UCSD-AML1 (cell line): ENCODE measurements around the gene SERINC5.

Experiments
- DNase-seq: peaks from one replicate; lab custom pipeline; 2025; ENCODE audit not compliant: unreplicated experiment; lab: John Stamatoyannopoulos, UW

SERINC5 gene

DNA sequence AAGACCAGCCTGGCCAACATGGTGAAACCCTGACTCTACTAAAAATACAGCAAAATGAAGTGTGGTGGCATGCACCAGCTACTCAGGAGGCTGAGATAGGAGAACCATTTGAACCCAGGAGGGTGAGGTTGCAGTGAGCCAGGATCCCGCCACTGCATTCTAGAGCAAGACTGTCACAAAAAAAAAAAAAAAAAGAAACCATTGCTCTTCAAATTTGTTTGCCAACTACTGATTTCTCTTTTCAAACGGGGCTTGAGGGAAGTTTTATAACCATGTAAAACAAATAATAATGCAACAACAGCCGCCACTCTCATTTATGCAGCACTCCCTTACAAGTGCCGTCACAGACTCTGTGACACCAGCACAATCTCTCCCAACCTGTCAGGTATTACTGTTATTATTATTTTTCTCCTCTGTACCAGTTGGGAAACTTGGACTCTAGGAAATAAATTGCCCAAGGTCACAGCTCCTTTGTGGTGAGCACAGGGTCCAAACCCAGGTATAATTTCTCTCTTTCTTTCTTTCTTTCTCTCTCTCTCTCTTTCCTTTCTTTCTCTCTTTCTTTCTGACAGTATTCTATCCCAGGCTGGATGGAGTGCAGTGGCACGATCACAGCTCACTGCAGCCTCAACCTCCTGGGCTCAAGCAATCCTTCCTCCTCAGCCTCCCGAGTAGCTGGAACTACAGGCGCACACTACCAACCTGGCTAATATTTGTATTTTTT lies 25.4 kb downstream of the SERINC5 start:
- no peak for DNase-seq

GRCh38 chr5:80229902-80230255 lies 26.0 kb downstream of the SERINC5 start:
- no peak for DNase-seq

- DNase-seq: no peak
These were observed 27.8 kb downstream of the SERINC5 start for GRCh38 chr5:80227979-80228596.

GRCh38 chr5:80225934-80226326 lies 29.9 kb downstream of the SERINC5 start:
- no peak for DNase-seq

DNA sequence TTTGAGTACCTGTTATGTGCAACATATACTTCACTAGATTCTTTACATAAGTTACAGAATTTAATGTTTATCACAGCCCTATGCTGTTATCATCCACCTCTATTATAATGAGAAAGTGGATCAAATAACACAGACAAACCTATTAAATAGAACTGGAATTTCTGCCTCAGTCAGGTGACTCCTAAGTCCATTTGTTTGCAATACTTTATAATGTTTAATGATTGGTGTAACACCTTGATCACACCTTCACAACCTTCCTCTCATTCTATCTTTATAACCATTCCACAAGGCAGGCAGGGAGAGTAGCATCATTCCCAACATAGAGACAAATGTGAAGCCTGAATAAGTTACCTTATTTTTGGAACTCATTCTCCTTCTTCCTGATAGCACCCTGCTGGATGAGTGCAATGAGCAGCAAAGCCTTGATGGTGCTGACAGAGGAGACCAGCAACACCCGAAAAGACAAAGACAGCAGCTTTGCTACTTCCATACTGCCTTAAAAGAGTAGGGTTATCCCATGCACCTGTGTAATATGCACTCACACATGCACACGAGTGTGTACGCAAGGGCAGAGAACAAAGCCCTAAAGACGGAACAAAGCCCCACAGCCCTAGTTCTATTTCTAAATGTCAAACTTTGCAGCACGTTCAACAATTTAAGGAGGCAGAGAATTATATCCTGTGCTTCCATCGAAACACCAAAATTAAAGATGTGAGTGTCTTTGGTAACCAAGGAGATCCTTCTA lies 30.5 kb downstream of the SERINC5 start:
- no peak for DNase-seq

- no peak for DNase-seq
These were observed 32.3 kb downstream of the SERINC5 start for GRCh38 chr5:80223561-80223960.

GRCh38 chr5:80220245-80220897 lies 35.5 kb downstream of the SERINC5 start:
- DNase-seq: no peak

- DNase-seq: no peak
These were observed 36.5 kb downstream of the SERINC5 start for GRCh38 chr5:80219391-80219790.

DNA sequence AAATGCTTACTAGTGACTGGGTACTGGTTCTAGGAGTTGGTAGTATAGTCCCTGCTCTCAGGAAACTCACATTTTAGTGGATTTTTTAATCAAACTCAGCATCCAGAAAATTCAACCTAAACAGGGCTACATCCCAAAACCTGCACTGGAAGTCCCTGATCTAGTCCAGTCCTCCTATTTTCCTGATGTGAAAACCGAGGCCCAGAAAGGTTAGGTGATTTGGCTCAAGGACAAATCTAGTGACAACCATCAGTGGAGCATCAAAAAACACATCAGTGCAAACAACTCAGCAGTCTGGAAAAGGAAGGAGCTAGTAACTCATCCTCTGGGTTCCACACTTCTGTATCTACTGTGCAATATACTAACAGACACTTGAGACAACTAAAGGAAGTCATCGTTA lies 38.2 kb downstream of the SERINC5 start:
- DNase-seq: no peak

- no peak for DNase-seq
These were observed 38.9 kb downstream of the SERINC5 start for GRCh38 chr5:80216753-80217596.

DNA sequence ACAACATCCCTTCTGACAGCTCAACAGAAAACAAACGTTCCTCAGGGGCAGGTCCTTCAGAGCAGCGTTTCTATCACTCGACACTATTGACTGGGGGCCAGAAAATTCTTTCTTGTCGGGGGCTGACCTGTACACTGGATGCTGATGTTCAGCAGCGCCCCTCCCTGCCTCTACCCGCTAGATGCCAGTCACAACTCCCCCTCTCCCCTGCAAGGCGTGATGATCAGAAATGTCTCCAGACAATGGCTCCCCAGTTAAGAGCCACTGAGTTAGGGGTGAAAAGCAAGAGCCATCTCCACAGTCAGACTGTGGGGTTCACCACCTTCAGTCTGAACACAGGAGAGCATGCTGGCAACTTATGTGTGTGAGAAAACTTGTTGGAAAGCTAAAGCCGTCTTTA lies 39.8 kb downstream of the SERINC5 start:
- no peak for DNase-seq

DNA sequence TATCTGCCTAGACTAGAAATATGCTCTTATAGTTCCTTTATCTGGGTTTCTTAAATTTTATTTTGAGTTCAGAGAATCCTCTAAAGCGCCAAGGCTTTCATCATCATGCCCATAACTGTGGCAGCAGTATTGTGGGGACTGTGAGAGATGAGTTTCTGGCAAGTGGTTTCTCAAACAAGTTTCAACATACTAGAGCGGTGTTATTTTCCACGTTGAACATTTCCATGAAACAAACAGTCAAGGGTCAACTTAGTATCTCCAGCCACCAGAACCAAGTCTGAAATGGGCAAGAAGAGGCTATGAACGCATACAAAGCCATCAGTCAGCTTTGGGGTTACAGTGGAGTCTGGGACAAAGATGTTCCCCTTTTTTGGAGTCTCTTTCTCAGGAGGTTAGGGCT lies 40.3 kb downstream of the SERINC5 start:
- no peak for DNase-seq

GRCh38 chr5:80213466-80213865 lies 42.4 kb downstream of the SERINC5 start:
- no peak for DNase-seq

DNA sequence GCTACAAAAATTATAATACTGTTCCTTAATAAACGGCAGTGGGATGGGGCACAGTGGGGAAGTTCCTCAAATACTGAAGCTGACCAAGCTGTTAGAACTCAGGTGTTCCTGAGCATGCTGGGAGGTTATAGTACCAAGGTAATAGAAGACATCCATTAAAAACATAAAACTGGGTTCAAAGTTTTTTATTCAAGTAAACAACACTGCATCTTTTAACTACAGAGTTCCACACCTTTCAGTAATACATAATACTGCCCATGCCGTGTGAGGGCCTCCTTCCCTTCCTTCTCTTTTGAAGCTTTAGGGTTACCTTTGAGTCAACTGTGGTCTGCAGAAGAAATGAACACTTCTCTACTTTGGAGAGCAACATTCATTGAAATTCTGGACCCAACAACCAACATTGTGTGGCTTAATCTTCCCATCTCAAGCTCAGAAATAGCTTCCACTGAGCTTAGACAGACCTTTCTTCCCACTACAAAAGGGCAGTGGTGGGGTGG lies 43.6 kb downstream of the SERINC5 start:
- no peak for DNase-seq

- DNase-seq: no peak
These were observed 44.5 kb downstream of the SERINC5 start for GRCh38 chr5:80211327-80211726.

DNA sequence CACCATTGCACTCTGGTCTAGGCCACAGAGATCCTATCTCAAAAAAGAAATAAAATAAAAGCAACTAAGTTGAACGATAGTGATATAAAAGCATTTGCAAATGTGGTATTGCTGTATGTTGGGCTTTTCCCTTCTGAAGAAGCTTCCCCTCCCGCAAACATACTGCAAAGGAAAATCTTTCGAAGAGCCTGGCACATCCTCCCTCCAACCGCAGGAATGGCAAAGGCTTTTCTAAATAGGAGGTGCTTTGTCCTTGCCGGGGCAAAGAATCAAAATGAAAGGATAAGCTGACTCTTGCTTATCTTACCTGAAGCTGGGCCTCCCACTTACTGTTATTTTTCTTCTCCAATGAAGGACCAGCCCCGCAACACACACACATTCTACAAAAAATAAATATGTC lies 45.8 kb downstream of the SERINC5 start:
- no peak for DNase-seq

DNA sequence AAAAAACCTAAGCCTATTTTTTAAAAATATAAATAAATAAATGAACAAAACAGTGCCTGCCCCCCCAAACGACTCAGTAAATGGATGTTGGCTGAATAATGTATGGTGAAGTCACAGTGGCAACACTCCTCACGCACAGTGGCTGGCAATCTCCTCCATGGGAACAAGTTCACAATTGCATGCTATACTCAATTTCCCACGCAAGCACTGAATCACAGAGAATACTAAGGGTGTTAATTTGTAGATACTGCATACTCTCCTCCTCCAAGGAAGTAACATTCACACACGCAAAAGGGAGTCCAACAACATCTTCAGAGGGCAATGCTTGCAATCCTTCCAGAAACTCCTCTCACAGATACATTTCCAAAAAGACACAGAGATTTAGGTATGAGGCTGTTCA lies 47.5 kb downstream of the SERINC5 start:
- no peak for DNase-seq

DNA sequence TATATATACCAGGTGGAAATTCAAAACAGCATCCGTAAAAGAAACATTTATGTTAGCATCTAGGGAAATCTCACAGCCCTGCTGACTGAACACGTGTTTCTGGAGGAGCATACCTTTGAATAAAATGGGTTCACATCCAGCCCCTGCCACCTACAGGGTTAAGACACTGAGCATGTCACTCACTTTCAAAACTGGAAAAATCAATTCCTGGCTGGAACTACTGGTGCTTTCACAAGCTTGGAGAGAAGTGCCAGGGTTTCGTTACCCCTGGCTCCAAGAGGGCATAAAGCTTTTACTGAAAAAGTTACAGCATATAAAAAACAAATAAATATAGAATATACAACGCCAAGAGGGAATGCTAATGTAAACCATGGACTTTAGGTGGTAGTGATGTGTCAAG lies 48.0 kb downstream of the SERINC5 start:
- DNase-seq: no peak

GRCh38 chr5:80206282-80206681 lies 49.6 kb downstream of the SERINC5 start:
- no peak for DNase-seq

GRCh38 chr5:80205846-80206245 lies 50.0 kb downstream of the SERINC5 start:
- no peak for DNase-seq
